WTC11 (cell line): Measurements from ENCODE around the gene GPATCH4.

ENCODE experiments used
- CREB1 ChIP-seq: sonication (generic); formaldehyde crosslinking; IDR thresholded peaks from 2 replicates; pipeline ENCODE4 v1.8.0; 2023; ENCODE audit warnings: mild to moderate bottlenecking, missing genetic modification reagents
- ELF4 ChIP-seq: sonication (generic); formaldehyde crosslinking; IDR thresholded peaks from 2 replicates; pipeline ENCODE4 v1.8.1; 2022; ENCODE audit warnings: low read depth, mild to moderate bottlenecking, moderate library complexity, missing genetic modification reagents
- NFE2L1 ChIP-seq: sonication (generic); formaldehyde crosslinking; IDR thresholded peaks from 2 replicates; pipeline ENCODE4 v1.8.1; 2023; ENCODE audit warnings: missing genetic modification reagents
- NR1H2 ChIP-seq: sonication (generic); formaldehyde crosslinking; IDR thresholded peaks from 2 replicates; pipeline ENCODE4 v1.9.0; 2021; ENCODE audit warnings: mild to moderate bottlenecking, moderate library complexity, missing genetic modification reagents
- RORB ChIP-seq: fragments of 250-450 bp; sonication (Bioruptor Pico); IDR thresholded peaks from 2 replicates; pipeline ENCODE4 v1.9.0; 2021; ENCODE audit warnings: mild to moderate bottlenecking
- TF ChIP-seq, protein P1 (sequence below): fragments of 200-600 bp; IDR thresholded peaks from 2 replicates; pipeline ENCODE4 v1.8.0; 2022; ENCODE audit warnings: antibody characterized with exemption

DNA sequence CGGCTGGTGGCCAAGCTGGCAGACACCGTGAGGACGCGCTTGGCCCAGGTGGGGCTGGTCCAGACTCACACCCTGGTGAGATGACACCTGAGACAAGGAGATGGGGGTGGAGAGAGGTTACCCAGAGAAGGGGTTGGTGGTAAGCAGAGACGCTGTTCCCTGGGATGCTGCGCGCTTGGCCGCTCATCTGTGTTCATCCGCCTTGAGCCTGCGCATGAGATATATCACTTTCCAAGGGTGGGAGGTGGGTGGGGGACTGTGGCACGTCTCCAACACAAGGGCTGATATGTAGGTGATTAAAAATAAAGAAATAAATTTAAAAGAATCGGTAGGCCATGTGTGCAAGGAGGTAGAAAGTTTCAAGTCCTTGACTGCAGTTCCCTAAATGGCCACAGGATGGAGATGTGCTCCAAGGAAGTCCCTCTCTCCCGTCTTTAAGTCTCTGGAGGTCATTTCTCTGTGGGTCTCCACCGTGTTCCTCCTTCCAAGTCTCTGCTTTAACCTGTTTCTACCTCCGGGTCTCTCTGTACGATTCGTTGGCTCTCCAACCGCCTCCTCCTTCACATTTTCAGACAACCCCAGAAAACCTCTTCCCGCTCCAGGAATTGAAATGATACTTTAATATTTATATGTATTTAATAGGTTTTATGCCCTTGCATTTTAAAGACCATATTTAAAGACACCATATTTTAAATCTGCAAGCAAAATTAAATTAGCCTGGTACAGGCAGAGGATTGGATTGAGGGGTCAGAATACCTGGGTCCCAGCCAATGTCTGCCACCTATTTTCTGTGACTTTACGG lies 17.3 kb downstream of the GPATCH4 start:
- TF ChIP-seq RORB (CRISPR knock-in tag) = no peak
- no peak for TF ChIP-seq NFE2L1 (CRISPR knock-in tag)
- TF ChIP-seq CREB1 (CRISPR knock-in tag) = no peak
- TF ChIP-seq, protein P1, sequence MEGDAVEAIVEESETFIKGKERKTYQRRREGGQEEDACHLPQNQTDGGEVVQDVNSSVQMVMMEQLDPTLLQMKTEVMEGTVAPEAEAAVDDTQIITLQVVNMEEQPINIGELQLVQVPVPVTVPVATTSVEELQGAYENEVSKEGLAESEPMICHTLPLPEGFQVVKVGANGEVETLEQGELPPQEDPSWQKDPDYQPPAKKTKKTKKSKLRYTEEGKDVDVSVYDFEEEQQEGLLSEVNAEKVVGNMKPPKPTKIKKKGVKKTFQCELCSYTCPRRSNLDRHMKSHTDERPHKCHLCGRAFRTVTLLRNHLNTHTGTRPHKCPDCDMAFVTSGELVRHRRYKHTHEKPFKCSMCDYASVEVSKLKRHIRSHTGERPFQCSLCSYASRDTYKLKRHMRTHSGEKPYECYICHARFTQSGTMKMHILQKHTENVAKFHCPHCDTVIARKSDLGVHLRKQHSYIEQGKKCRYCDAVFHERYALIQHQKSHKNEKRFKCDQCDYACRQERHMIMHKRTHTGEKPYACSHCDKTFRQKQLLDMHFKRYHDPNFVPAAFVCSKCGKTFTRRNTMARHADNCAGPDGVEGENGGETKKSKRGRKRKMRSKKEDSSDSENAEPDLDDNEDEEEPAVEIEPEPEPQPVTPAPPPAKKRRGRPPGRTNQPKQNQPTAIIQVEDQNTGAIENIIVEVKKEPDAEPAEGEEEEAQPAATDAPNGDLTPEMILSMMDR = peak; percentile 87
- no peak for TF ChIP-seq ELF4 (CRISPR knock-in tag)
- no peak for TF ChIP-seq NR1H2
